HepG2 (cell line): ENCODE data around the gene GYPC. TPM values are rescaled to one million over a fixed set of nuclear protein-coding genes. Genes with fewer than 3 reads are reported as not detected.
"Not testable (repeated sequence)": the region's sequence is repeated elsewhere in the genome, so short reads cannot be mapped to it uniquely, and the experiment has no call there.

Experiments used
- ATAC-seq: fragments of 200-7000 bp; cut with Tn5 transposase; 3 replicates; pipeline ENCODE4 v1.9.1; 2020; ENCODE audit warnings: mild to moderate bottlenecking, moderate library complexity
- BruUV-seq: library from RNA; stranded (reverse); fragments of 400-500 nt; replicated peaks from 2 replicates; lab custom pipeline; 2021; lab: Mats Ljungman, UMichigan
- CTCF ChIA-PET: fragments of 300-600 bp; formaldehyde crosslinking; extraction: SDS; loops from one replicate; lab custom pipeline; 2021; ENCODE audit warnings: low total read pairs, inconsistent platforms, low intra/inter-chr PET ratio; lab: Yijun Ruan, JAX
- POLR2A ChIA-PET: fragments of 350-600 bp; sonication (Branson Sonifier 250); formaldehyde crosslinking; loops from one replicate; lab custom pipeline; 2020; ENCODE audit warnings: antibody characterized with exemption, inconsistent platforms; lab: Yijun Ruan, JAX
- DNase-seq: peaks from one replicate; pipeline ENCODE4 v3.0.0-alpha.2; 2015; ENCODE audit warnings: low spot score
- FAIRE-seq: peaks from 3 replicates; lab custom pipeline; 2011; peaks lifted over from hg19 to GRCh38; lab: Jason Lieb, UNC
- H2AFZ ChIP-seq: one replicate; pipeline ENCODE4 v1.6.1; 2011; ENCODE audit warnings: low read length, inconsistent platforms
- H3K27ac ChIP-seq: fragments of 300-600 bp; 3 replicates; pipeline ENCODE4 v1.8.0; 2011; ENCODE audit warnings: mixed run types, mild to moderate bottlenecking, mixed read lengths, low read length, inconsistent platforms; ENCODE audit not compliant: insufficient read depth; ENCODE audit errors: extremely low read length
- H3K27me3 ChIP-seq, 2 experiments: fragments of 200-600 bp in 1 of 2; 2 replicates in 1 of 2; 3 replicates in 1 of 2; pipeline versions ENCODE4 v1.6.0 to v1.8.0; 2011; ENCODE audit warnings: low read length in 2 of 2, mild to moderate bottlenecking in 2 of 2, moderate library complexity in 2 of 2, inconsistent platforms in 1 of 2; ENCODE audit not compliant: insufficient read depth in 2 of 2, control insufficient read depth in 1 of 2
- H3K36me3 ChIP-seq, 2 experiments: fragments of 200-600 bp in 1 of 2; replicated peaks in 1 of 2; 2 replicates in 1 of 2; 3 replicates in 1 of 2; pipeline versions ENCODE4 v1.5.1 to v1.8.0; 2011; ENCODE audit warnings: low read length in 2 of 2, inconsistent platforms in 1 of 2; ENCODE audit not compliant: insufficient read depth in 2 of 2, control insufficient read depth in 1 of 2
- H3K4me1 ChIP-seq: 2 replicates; pipeline ENCODE4 v1.5.1; 2012; ENCODE audit warnings: low read length, inconsistent platforms; ENCODE audit not compliant: insufficient read depth
- H3K4me2 ChIP-seq: 2 replicates; pipeline ENCODE4 v1.6.0; 2011; ENCODE audit warnings: low read depth, low read length, inconsistent platforms
- H3K4me3 ChIP-seq, 3 experiments: fragments of 200-600 bp in 1 of 3; sonication (generic), shearing (Covaris generic) in 1 of 3; replicated peaks in 1 of 3; 2 replicates each; pipeline ENCODE4 v1.5.1; 2011 to 2016; ENCODE audit warnings: low read length in 3 of 3, inconsistent platforms in 2 of 3, low read depth in 2 of 3, mild to moderate bottlenecking in 2 of 3, control low read depth in 1 of 3, mixed read lengths in 1 of 3; ENCODE audit not compliant: insufficient read depth in 1 of 3
- H3K79me2 ChIP-seq: one replicate; pipeline ENCODE4 v1.6.1; 2011; ENCODE audit warnings: low read length, inconsistent platforms; ENCODE audit not compliant: insufficient read depth
- H3K9ac ChIP-seq: 2 replicates; pipeline ENCODE4 v1.6.0; 2011; ENCODE audit warnings: mild to moderate bottlenecking, low read depth, low read length, inconsistent platforms; ENCODE audit not compliant: insufficient read depth
- H3K9me3 ChIP-seq: 2 replicates; pipeline ENCODE4 v1.5.1; 2012; ENCODE audit warnings: mild to moderate bottlenecking, low read length
- H4K20me1 ChIP-seq: 2 replicates; pipeline ENCODE4 v1.6.0; 2011; ENCODE audit warnings: inconsistent platforms, mild to moderate bottlenecking, low read length, moderate library complexity; ENCODE audit not compliant: insufficient read depth
- ZNF20 ChIP-seq: sonication (generic); formaldehyde crosslinking; IDR thresholded peaks from 2 replicates; pipeline ENCODE4 v1.4.0; 2020; ENCODE audit warnings: mild to moderate bottlenecking, moderate library complexity, missing genetic modification reagents
- ZNF564 ChIP-seq: sonication (generic); formaldehyde crosslinking; IDR thresholded peaks from 2 replicates; pipeline ENCODE4 v1.8.1; 2023; ENCODE audit warnings: mild to moderate bottlenecking, missing genetic modification reagents
- WGBS: methylation state at CpG from one replicate; pipeline ENCODE4 v1.1.6; 2017; ENCODE audit warnings: low lambda C conversion rate; 5-methylcytosine and 5-hydroxymethylcytosine counted together
- in situ Hi-C: cut with HindIII; loops from 2 replicates; pipeline ENCODE4 v1.10.0; 2017; ENCODE audit warnings: low pct_unique_long_range_greater_than_20kb; ENCODE audit not compliant: extremely low pct_ligation_motif_present
- intact Hi-C: fragments of 100-400 bp; cut with micrococcal nuclease; formaldehyde crosslinking; loops from one replicate; pipeline ENCODE4 v1.10.0; 2022; ENCODE audit not compliant: unreplicated experiment
- polyA plus RNA-seq, 8 experiments: library from polyadenylated mRNA; depleted of rRNA in 3 of 8; stranded (reverse) in 7 of 8; unstranded in 1 of 8; fragments of >200 nt; fragmentation: Illumina TruSeq in 4 of 8; extraction: Trizol in 4 of 8; gene quantifications; 2 replicates each; pipeline versions ENCODE4 v1.2.1 to v1.2.3, GENCODE V29; 2011 to 2016; ENCODE audit warnings: low read depth in 4 of 8, missing spikeins in 1 of 8, mixed read lengths in 1 of 8; ENCODE audit not compliant: insufficient read depth in 1 of 8
- total RNA-seq, 5 experiments: library from RNA; depleted of rRNA; stranded (reverse); fragments of >200 nt; fragmentation: Illumina TruSeq; extraction: Trizol; gene quantifications; 2 replicates each; pipeline ENCODE4 v1.2.3, GENCODE V29; 2016; ENCODE audit warnings: low read depth in 1 of 5

The GYPC gene
- total and polyA plus RNA-seq, 2 of the 13 experiments (the other 11 are each of a cell fraction or from before 2014, with no cell fraction given) = not detected

DNA sequence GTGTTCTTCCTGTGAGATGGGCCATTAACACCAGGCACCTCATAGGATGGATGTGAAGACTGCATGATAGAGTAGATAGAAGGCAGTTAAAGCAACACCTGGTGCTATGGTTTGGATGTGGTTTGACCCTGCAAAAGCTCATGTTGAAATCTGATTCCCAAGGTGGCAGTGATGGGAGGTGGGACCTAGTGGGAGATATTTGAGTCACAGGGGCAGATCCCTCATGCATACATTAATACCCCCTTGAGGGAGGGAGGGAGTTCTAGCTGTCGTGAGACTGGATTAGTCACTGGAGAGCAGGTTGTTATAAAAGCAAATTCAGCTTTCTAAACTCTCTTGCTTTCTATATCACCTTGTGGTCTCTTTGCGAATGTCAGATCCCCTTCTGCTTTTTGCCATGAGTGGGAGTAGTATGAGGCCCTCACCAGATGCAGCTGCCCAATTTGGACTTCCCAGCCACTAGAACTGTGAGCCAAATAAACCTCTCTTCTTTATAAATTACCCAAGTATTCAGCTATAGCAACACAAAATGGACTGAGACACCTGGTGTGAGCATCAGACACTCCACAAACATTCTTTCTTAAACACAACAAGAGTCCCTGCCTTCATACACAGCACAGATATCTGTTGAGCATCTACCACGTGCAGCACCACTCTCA, 37.1 kb downstream of the GYPC start:
- peak; percentile 30; the same call in 1 of the 2 replicates for TF ChIP-seq ZNF564
- H3K4me2 ChIP-seq, DNase-seq, H3K9me3 ChIP-seq, H3K4me1 ChIP-seq, CTCF ChIA-PET, H3K79me2 ChIP-seq, intact Hi-C loops, H2AFZ ChIP-seq, H3K27ac ChIP-seq, H3K27me3 ChIP-seq, H4K20me1 ChIP-seq, H3K36me3 ChIP-seq, H3K4me3 ChIP-seq, BruUV-seq, ATAC-seq, in situ Hi-C loops, H3K9ac ChIP-seq, POLR2A ChIA-PET: not testable (repeated sequence)
- peak; percentile 47 for FAIRE-seq
- 0% methylated on average over 3 of the region's 3 CpGs for WGBS

DNA sequence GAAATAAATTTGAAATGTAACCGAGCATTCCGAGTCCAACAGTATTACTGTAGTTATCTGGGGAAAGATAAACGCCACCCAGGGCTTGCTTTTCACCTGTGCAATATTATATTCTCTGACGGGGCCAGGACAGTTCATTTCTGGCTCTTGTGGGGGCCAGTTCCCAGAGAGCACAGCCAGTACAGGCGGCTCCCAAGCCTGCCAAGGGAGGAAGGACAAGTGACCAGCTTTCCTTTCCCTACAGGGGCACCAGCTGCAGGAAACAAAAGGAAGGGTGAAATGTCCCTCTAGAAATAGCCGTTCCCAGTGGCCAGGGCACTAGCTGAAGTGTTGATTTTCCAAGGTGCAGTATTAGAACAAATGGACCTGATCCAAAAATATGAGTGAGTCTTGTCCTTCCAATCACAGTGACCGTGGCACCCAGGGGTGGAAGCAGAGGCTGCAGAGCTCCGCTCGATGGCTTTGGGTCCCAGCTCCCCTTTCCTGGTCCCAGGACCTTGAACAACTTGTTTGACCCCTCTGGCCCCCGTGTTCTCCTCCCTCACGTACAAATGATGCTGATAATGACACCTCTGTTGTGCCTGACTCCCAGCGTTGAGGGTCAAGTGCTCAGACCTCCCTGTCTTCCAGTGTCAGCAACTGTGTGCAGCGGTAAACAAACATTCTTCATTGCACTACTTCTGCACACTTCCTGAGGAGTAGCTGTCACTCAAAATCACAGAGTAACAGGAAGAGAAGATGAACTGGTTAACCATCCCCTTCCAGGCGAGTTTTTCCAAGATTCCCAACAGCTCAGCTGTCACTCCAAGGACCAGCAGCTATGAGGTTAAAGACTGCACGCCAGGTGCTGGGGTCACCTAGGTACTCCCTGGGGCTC, 40.9 kb downstream of the GYPC start:
- ATAC-seq = no peak
- BruUV-seq = no TSS peak

More for the DNA sequence above, 40.9 kb downstream of the GYPC start:
- Histone ChIP-seq H2AFZ (no peak overlapping the region), H3K27me3 (no peaks in the 10 kb centered on the region; a peak in 2 of 5 replicates), H3K9me3 (0 out of 2 replicates have a peak, but pooled peaks cover 4% of the 10 kb centered on the region), H3K4me3 (no peak overlapping the region), H3K79me2 (no peaks in the 10 kb centered on the region), H3K9ac (no peak overlapping the region), H3K27ac (no peak overlapping the region), H3K4me2 (no peak overlapping the region), H3K4me1 (no peaks in the 10 kb centered on the region), H3K36me3 (no peaks in the 10 kb centered on the region), H4K20me1 (no peaks in the 10 kb centered on the region)
- TF ChIP-seq ZNF20 (CRISPR knock-in tag) = no peak
- no peak for FAIRE-seq
- intact Hi-C loops (no loop called here), in situ Hi-C loops (no loop called here)
- CTCF ChIA-PET = no interaction called here
- WGBS = 7% methylated on average over 14 of the region's 15 CpGs
- POLR2A ChIA-PET = no interaction called here
- DNase-seq = no peak
